ENCODE measurements around the gene SLC25A38.
"Not testable (repeated sequence)": the region's sequence is repeated elsewhere in the genome, so short reads cannot be mapped to it uniquely, and the experiment has no call there.

GRCh38 chr3:39353168-39353927, 29.8 kb upstream of the SLC25A38 start:
- TF ChIP-seq CTCF (conservative IDR thresholded peaks at IDR 0.05); EZH2 (IDR thresholded peaks at IDR 0.05; ENCODE audit: low read depth): not testable (repeated sequence)
